Measurements from ENCODE around the gene TUT1.
"Not testable (repeated sequence)": the region's sequence is repeated elsewhere in the genome, so short reads cannot be mapped to it uniquely, and the experiment has no call there.

The TUT1 gene

GRCh38 chr11:62592989-62593421 is 1.7 kb upstream of the TUT1 start:
- Histone ChIP-seq H3K9me2 (replicated peaks; ENCODE audit: insufficient read depth, low read length) (no peaks in the 10 kb centered on the region), H4K20me1 (ENCODE audit: low read depth, low read length) (no peaks in the 10 kb centered on the region), H3K27ac (ENCODE audit: low read depth, low read length) (peak overlapping the region; percentile 79; the same call in 1 of the 2 replicates), H3K36me3 (ENCODE audit: low read length) (no peaks in the 10 kb centered on the region), H3K79me2 (ENCODE audit: insufficient read depth, low read length) (peaks cover 16% of the 10 kb centered on the region), H3K27me3 (ENCODE audit: low read length) (no peaks in the 10 kb centered on the region), H3F3A (ENCODE audit: insufficient read depth) (peaks cover 29% of the 10 kb centered on the region), H3K4me2 (ENCODE audit: low read depth, low read length, poor library complexity, severe bottlenecking) (no peak overlapping the region), H3K4me3 (ENCODE audit: insufficient read depth, low read length, poor library complexity, severe bottlenecking) (no peak overlapping the region), H3K9ac (ENCODE audit: low read length) (peak overlapping the region; percentile 73), H3K9me3 (ENCODE audit: insufficient read depth, low read length) (no peaks in the 10 kb centered on the region), H2AFZ (ENCODE audit: low read depth, low read length, severe bottlenecking) (no peak overlapping the region)
- TF ChIP-seq CTCF (IDR thresholded peaks at IDR 0.05; ENCODE audit: insufficient read depth, low read length, poor library complexity, severe bottlenecking) (no peak), EZH2phosphoT487 (conservative IDR thresholded peaks at IDR 0.05; ENCODE audit: low read length) (no peak)

- H3K27me3 ChIP-seq (ENCODE audit: low read length) = no peaks in the 10 kb centered on the region
- H3K9ac ChIP-seq (ENCODE audit: low read length) = peak overlapping the region; percentile 73
- no peaks in the 10 kb centered on the region for H4K20me1 ChIP-seq (ENCODE audit: low read depth, low read length)
- peak overlapping the region; percentile 58 for H3K4me3 ChIP-seq (ENCODE audit: insufficient read depth, low read length, poor library complexity, severe bottlenecking)
- 0 out of 2 replicates have a peak, but pooled peaks cover 3% of the 10 kb centered on the region for H3K36me3 ChIP-seq (ENCODE audit: low read length)
- peaks cover 29% of the 10 kb centered on the region for H3F3A ChIP-seq (ENCODE audit: insufficient read depth)
- peak overlapping the region; percentile 46 for H2AFZ ChIP-seq (ENCODE audit: low read depth, low read length, severe bottlenecking)
- peak overlapping the region; percentile 83 for H3K4me2 ChIP-seq (ENCODE audit: low read depth, low read length, poor library complexity, severe bottlenecking)
- peak overlapping the region; percentile 79 for H3K27ac ChIP-seq (ENCODE audit: low read depth, low read length)
- H3K9me2 ChIP-seq (replicated peaks; ENCODE audit: insufficient read depth, low read length) = no peaks in the 10 kb centered on the region
- H3K79me2 ChIP-seq (ENCODE audit: insufficient read depth, low read length) = peaks cover 16% of the 10 kb centered on the region
- TF ChIP-seq CTCF (IDR thresholded peaks at IDR 0.05; ENCODE audit: insufficient read depth, low read length, poor library complexity, severe bottlenecking) (no peak), EZH2phosphoT487 (conservative IDR thresholded peaks at IDR 0.05; ENCODE audit: low read length) (no peak)
- H3K9me3 ChIP-seq (ENCODE audit: insufficient read depth, low read length) = no peaks in the 10 kb centered on the region
Observed at GRCh38 chr11:62592146-62592815, 958 bp upstream of the TUT1 start.

GRCh38 chr11:62588966-62589637 is 2.2 kb downstream of the TUT1 start:
- Histone ChIP-seq H3K79me2 (ENCODE audit: insufficient read depth, low read length) (peaks cover 24% of the 10 kb centered on the region), H3K36me3 (ENCODE audit: low read length) (peaks cover 8% of the 10 kb centered on the region; the same call in 1 of the 2 replicates), H3K4me2 (ENCODE audit: low read depth, low read length, poor library complexity, severe bottlenecking) (peak overlapping the region; percentile 93), H3K27me3 (ENCODE audit: low read length) (no peaks in the 10 kb centered on the region), H3K9me3 (ENCODE audit: insufficient read depth, low read length) (no peaks in the 10 kb centered on the region), H2AFZ (ENCODE audit: low read depth, low read length, severe bottlenecking) (no peak overlapping the region), H4K20me1 (ENCODE audit: low read depth, low read length) (no peaks in the 10 kb centered on the region), H3K9ac (ENCODE audit: low read length) (0 out of 2 replicates have a peak overlapping the region, but pooled peaks have one; percentile 4), H3K4me3 (ENCODE audit: insufficient read depth, low read length, poor library complexity, severe bottlenecking) (no peak overlapping the region), H3K27ac (ENCODE audit: low read depth, low read length) (no peak overlapping the region), H3F3A (ENCODE audit: insufficient read depth) (peaks cover 15% of the 10 kb centered on the region), H3K9me2 (replicated peaks; ENCODE audit: insufficient read depth, low read length) (no peaks in the 10 kb centered on the region)
- TF ChIP-seq CTCF (IDR thresholded peaks at IDR 0.05; ENCODE audit: insufficient read depth, low read length, poor library complexity, severe bottlenecking) (peak; percentile 52), EZH2phosphoT487 (conservative IDR thresholded peaks at IDR 0.05; ENCODE audit: low read length) (no peak)

- not testable (repeated sequence) for H3K27ac ChIP-seq (ENCODE audit: low read depth, low read length); H3F3A ChIP-seq (ENCODE audit: insufficient read depth); H2AFZ ChIP-seq (ENCODE audit: low read depth, low read length, severe bottlenecking); H3K36me3 ChIP-seq (ENCODE audit: low read length); H3K4me2 ChIP-seq (ENCODE audit: low read depth, low read length, poor library complexity, severe bottlenecking); H3K27me3 ChIP-seq (ENCODE audit: low read length); H4K20me1 ChIP-seq (ENCODE audit: low read depth, low read length); H3K9me2 ChIP-seq (replicated peaks; ENCODE audit: insufficient read depth, low read length); H3K9me3 ChIP-seq (ENCODE audit: insufficient read depth, low read length); H3K9ac ChIP-seq (ENCODE audit: low read length); H3K4me3 ChIP-seq (ENCODE audit: insufficient read depth, low read length, poor library complexity, severe bottlenecking)
- H3K79me2 ChIP-seq (ENCODE audit: insufficient read depth, low read length) = peaks cover 19% of the 10 kb centered on the region
Observed at GRCh38 chr11:62585356-62585755, 6.0 kb downstream of the TUT1 start.

- H3K27ac ChIP-seq (ENCODE audit: low read depth, low read length); H3K27me3 ChIP-seq (ENCODE audit: low read length); H3K9ac ChIP-seq (ENCODE audit: low read length); H3K9me2 ChIP-seq (replicated peaks; ENCODE audit: insufficient read depth, low read length); H3K4me3 ChIP-seq (ENCODE audit: insufficient read depth, low read length, poor library complexity, severe bottlenecking); H4K20me1 ChIP-seq (ENCODE audit: low read depth, low read length); H3K36me3 ChIP-seq (ENCODE audit: low read length); H3K4me2 ChIP-seq (ENCODE audit: low read depth, low read length, poor library complexity, severe bottlenecking); H2AFZ ChIP-seq (ENCODE audit: low read depth, low read length, severe bottlenecking); H3K9me3 ChIP-seq (ENCODE audit: insufficient read depth, low read length); H3F3A ChIP-seq (ENCODE audit: insufficient read depth): not testable (repeated sequence)
- peaks cover 12% of the 10 kb centered on the region; the same call in 1 of the 2 replicates for H3K79me2 ChIP-seq (ENCODE audit: insufficient read depth, low read length)
Observed at GRCh38 chr11:62581735-62582134, 9.6 kb downstream of the TUT1 start.
